Measurements from ENCODE around the gene PIEZO2.

The PIEZO2 gene

GRCh38 chr18:10681581-10682367 is 467.6 kb downstream of the PIEZO2 start:
- H3K4me3 ChIP-seq (ENCODE audit: insufficient read depth, low read length, poor library complexity, severe bottlenecking) = no peak overlapping the region
- H2AFZ ChIP-seq (ENCODE audit: low read depth, low read length, severe bottlenecking) = no peak overlapping the region
- H4K20me1 ChIP-seq (ENCODE audit: low read depth, low read length) = no peaks in the 10 kb centered on the region
- H3K9me2 ChIP-seq (replicated peaks; ENCODE audit: insufficient read depth, low read length) = no peaks in the 10 kb centered on the region
- H3F3A ChIP-seq (ENCODE audit: insufficient read depth) = no peaks in the 10 kb centered on the region
- no peaks in the 10 kb centered on the region for H3K27me3 ChIP-seq (ENCODE audit: low read length)
- TF ChIP-seq EZH2phosphoT487 (conservative IDR thresholded peaks at IDR 0.05; ENCODE audit: low read length) = no peak
- H3K4me2 ChIP-seq (ENCODE audit: low read depth, low read length, poor library complexity, severe bottlenecking) = no peak overlapping the region
- no peaks in the 10 kb centered on the region for H3K79me2 ChIP-seq (ENCODE audit: insufficient read depth, low read length)
- H3K36me3 ChIP-seq (ENCODE audit: low read length) = no peaks in the 10 kb centered on the region
- no peak overlapping the region for H3K27ac ChIP-seq (ENCODE audit: low read depth, low read length)
- no peaks in the 10 kb centered on the region for H3K9me3 ChIP-seq (ENCODE audit: insufficient read depth, low read length)
- no peak overlapping the region for H3K9ac ChIP-seq (ENCODE audit: low read length)

DNA sequence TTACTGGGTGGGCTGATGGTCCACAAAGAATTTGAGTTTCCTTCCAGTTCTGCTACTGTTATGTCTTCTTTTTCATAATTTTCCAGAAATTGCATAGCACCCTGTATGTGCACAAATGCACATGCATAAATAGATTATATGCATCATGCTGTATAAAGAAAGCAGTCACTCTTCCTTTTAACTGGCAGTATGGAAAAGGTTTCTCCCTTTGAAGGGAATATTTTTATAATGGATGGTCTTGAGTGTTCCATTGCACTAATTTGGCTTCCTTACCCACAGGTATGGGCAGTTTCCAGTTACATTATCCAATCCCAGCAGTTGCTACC is 469.1 kb downstream of the PIEZO2 start:
- Histone ChIP-seq H3K4me2 (ENCODE audit: low read depth, low read length, poor library complexity, severe bottlenecking) (no peak overlapping the region), H4K20me1 (ENCODE audit: low read depth, low read length) (no peaks in the 10 kb centered on the region), H3K9ac (ENCODE audit: low read length) (no peak overlapping the region), H3K4me3 (ENCODE audit: insufficient read depth, low read length, poor library complexity, severe bottlenecking) (no peak overlapping the region), H3K27ac (ENCODE audit: low read depth, low read length) (no peak overlapping the region), H3K9me2 (replicated peaks; ENCODE audit: insufficient read depth, low read length) (no peaks in the 10 kb centered on the region), H3F3A (ENCODE audit: insufficient read depth) (no peaks in the 10 kb centered on the region), H3K9me3 (ENCODE audit: insufficient read depth, low read length) (no peaks in the 10 kb centered on the region), H3K79me2 (ENCODE audit: insufficient read depth, low read length) (no peaks in the 10 kb centered on the region), H3K27me3 (ENCODE audit: low read length) (no peaks in the 10 kb centered on the region), H2AFZ (ENCODE audit: low read depth, low read length, severe bottlenecking) (no peak overlapping the region), H3K36me3 (ENCODE audit: low read length) (no peaks in the 10 kb centered on the region)
- TF ChIP-seq CTCF (IDR thresholded peaks at IDR 0.05; ENCODE audit: insufficient read depth, low read length, poor library complexity, severe bottlenecking) (no peak), EZH2phosphoT487 (conservative IDR thresholded peaks at IDR 0.05; ENCODE audit: low read length) (no peak)

GRCh38 chr18:10679557-10680270 is 469.7 kb downstream of the PIEZO2 start:
- no peak overlapping the region for H2AFZ ChIP-seq (ENCODE audit: low read depth, low read length, severe bottlenecking)
- no peaks in the 10 kb centered on the region for H3K79me2 ChIP-seq (ENCODE audit: insufficient read depth, low read length)
- no peaks in the 10 kb centered on the region for H3K9me3 ChIP-seq (ENCODE audit: insufficient read depth, low read length)
- H3F3A ChIP-seq (ENCODE audit: insufficient read depth) = no peaks in the 10 kb centered on the region
- H3K9me2 ChIP-seq (replicated peaks; ENCODE audit: insufficient read depth, low read length) = no peaks in the 10 kb centered on the region
- no peak overlapping the region for H3K27ac ChIP-seq (ENCODE audit: low read depth, low read length)
- H3K27me3 ChIP-seq (ENCODE audit: low read length) = no peaks in the 10 kb centered on the region
- H4K20me1 ChIP-seq (ENCODE audit: low read depth, low read length) = no peaks in the 10 kb centered on the region
- H3K36me3 ChIP-seq (ENCODE audit: low read length) = no peaks in the 10 kb centered on the region
- TF ChIP-seq CTCF (IDR thresholded peaks at IDR 0.05; ENCODE audit: insufficient read depth, low read length, poor library complexity, severe bottlenecking) (no peak), EZH2phosphoT487 (conservative IDR thresholded peaks at IDR 0.05; ENCODE audit: low read length) (no peak)
- H3K4me3 ChIP-seq (ENCODE audit: insufficient read depth, low read length, poor library complexity, severe bottlenecking) = no peak overlapping the region
- H3K4me2 ChIP-seq (ENCODE audit: low read depth, low read length, poor library complexity, severe bottlenecking) = no peak overlapping the region
- no peak overlapping the region for H3K9ac ChIP-seq (ENCODE audit: low read length)

DNA sequence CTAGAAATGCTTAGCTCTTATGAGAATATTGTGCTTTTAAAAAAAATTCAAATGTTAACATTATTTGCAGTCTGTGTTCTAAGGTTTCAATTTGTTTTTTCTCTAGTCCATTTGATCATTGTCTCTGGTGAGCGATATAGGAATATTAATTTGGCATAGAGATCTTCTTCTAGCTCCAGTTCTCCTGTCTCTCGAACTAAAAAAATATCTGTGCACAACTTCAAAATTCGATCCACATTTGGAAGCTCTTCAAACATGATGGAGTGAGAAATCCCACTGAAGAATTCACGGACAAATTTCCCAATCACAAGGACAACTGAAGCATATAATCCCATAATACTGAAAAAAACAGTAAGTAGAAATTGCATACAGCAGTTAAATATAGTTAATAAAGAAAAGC is 477.9 kb downstream of the PIEZO2 start:
- no peaks in the 10 kb centered on the region for H3K36me3 ChIP-seq (ENCODE audit: low read length)
- H3F3A ChIP-seq (ENCODE audit: insufficient read depth) = no peaks in the 10 kb centered on the region
- no peaks in the 10 kb centered on the region for H4K20me1 ChIP-seq (ENCODE audit: low read depth, low read length)
- H3K79me2 ChIP-seq (ENCODE audit: insufficient read depth, low read length) = no peaks in the 10 kb centered on the region
- no peak overlapping the region for H3K4me3 ChIP-seq (ENCODE audit: insufficient read depth, low read length, poor library complexity, severe bottlenecking)
- no peak overlapping the region for H3K27ac ChIP-seq (ENCODE audit: low read depth, low read length)
- H3K4me2 ChIP-seq (ENCODE audit: low read depth, low read length, poor library complexity, severe bottlenecking) = no peak overlapping the region
- no peaks in the 10 kb centered on the region for H3K27me3 ChIP-seq (ENCODE audit: low read length)
- H2AFZ ChIP-seq (ENCODE audit: low read depth, low read length, severe bottlenecking) = no peak overlapping the region
- H3K9me2 ChIP-seq (replicated peaks; ENCODE audit: insufficient read depth, low read length) = no peaks in the 10 kb centered on the region
- TF ChIP-seq CTCF (IDR thresholded peaks at IDR 0.05; ENCODE audit: insufficient read depth, low read length, poor library complexity, severe bottlenecking) = no peak
- no peak for TF ChIP-seq EZH2phosphoT487 (conservative IDR thresholded peaks at IDR 0.05; ENCODE audit: low read length)
- no peak overlapping the region for H3K9ac ChIP-seq (ENCODE audit: low read length)
- no peaks in the 10 kb centered on the region for H3K9me3 ChIP-seq (ENCODE audit: insufficient read depth, low read length)

Measured in SU-DHL-6 (cell line).